ENCODE measurements around the gene LOXL4. TPM values are rescaled to one million over a fixed set of nuclear protein-coding genes. Genes with fewer than 3 reads are reported as not detected.

LOXL4 gene
- total RNA-seq, 2 experiments from 2014 or later = not detected

- H3K36me3 ChIP-seq (ENCODE audit: insufficient read depth, low read length) = peaks cover 64% of the 10 kb centered on the region
- TF ChIP-seq CTCF (IDR thresholded peaks at IDR 0.05) = no peak
- intact Hi-C loops (cut with DNase I, micrococcal nuclease) = no loop called here
- H3K4me3 ChIP-seq (ENCODE audit: low read length) = no peak overlapping the region
- ChIA-PET CTCF (no interaction called here), POLR2A (no interaction called here)
- H3K27ac ChIP-seq (ENCODE audit: low read depth in 1 of 2, low read length in 2 of 2) = no peak overlapping the region
- ATAC-seq (ENCODE audit: poor library complexity) (no peak), DNase-seq (no peak)
- H3K9me3 Mint-ChIP-seq = no peaks in the 10 kb centered on the region
- H3K9me3 ChIP-seq (ENCODE audit: control insufficient read depth in 1 of 2, insufficient read depth in 1 of 2, low read length in 2 of 2) = no peaks in the 10 kb centered on the region
- no peak overlapping the region for H3K27ac Mint-ChIP-seq
- no peaks in the 10 kb centered on the region for H3K4me1 ChIP-seq (ENCODE audit: insufficient read depth, low read length)
- H3K27me3 Mint-ChIP-seq = no peaks in the 10 kb centered on the region
- no peaks in the 10 kb centered on the region for H3K27me3 ChIP-seq (ENCODE audit: control insufficient read depth in 1 of 2, insufficient read depth in 2 of 2, low read length in 2 of 2)
- H3K4me3 Mint-ChIP-seq = no peak overlapping the region
- no peaks in the 10 kb centered on the region for H3K4me1 Mint-ChIP-seq (ENCODE audit: low read depth)
- H3K36me3 Mint-ChIP-seq (ENCODE audit: low read depth) = peaks cover 94% of the 10 kb centered on the region
Observed at GRCh38 chr10:98242823-98243222, 25.2 kb downstream of the LOXL4 start.

GRCh38 chr10:98240524-98240923, 27.5 kb downstream of the LOXL4 start:
- DNase-seq (no peak), ATAC-seq (ENCODE audit: poor library complexity) (no peak)
- peaks cover 3% of the 10 kb centered on the region for H3K4me1 Mint-ChIP-seq (ENCODE audit: low read depth)
- no peak for TF ChIP-seq CTCF (IDR thresholded peaks at IDR 0.05)
- no peak overlapping the region for H3K4me3 Mint-ChIP-seq
- no peaks in the 10 kb centered on the region for H3K27me3 Mint-ChIP-seq
- Histone ChIP-seq H3K36me3 (ENCODE audit: insufficient read depth, low read length) (peaks cover 65% of the 10 kb centered on the region), H3K4me1 (ENCODE audit: insufficient read depth, low read length) (no peaks in the 10 kb centered on the region), H3K27me3 (ENCODE audit: control insufficient read depth in 1 of 2, insufficient read depth in 2 of 2, low read length in 2 of 2) (no peaks in the 10 kb centered on the region), H3K9me3 (ENCODE audit: control insufficient read depth in 1 of 2, insufficient read depth in 1 of 2, low read length in 2 of 2) (no peaks in the 10 kb centered on the region), H3K27ac (ENCODE audit: low read depth in 1 of 2, low read length in 2 of 2) (no peak overlapping the region), H3K4me3 (ENCODE audit: low read length) (no peak overlapping the region)
- H3K9me3 Mint-ChIP-seq = no peaks in the 10 kb centered on the region
- ChIA-PET POLR2A (no interaction called here), CTCF (no interaction called here)
- H3K27ac Mint-ChIP-seq = no peak overlapping the region
- intact Hi-C loops (cut with DNase I, micrococcal nuclease) = no loop called here
- peaks cover 93% of the 10 kb centered on the region for H3K36me3 Mint-ChIP-seq (ENCODE audit: low read depth)

- DNase-seq (no peak), ATAC-seq (ENCODE audit: poor library complexity) (no peak)
- H3K9me3 Mint-ChIP-seq = no peaks in the 10 kb centered on the region
- H3K4me1 Mint-ChIP-seq (ENCODE audit: low read depth) = peaks cover 3% of the 10 kb centered on the region
- H3K36me3 ChIP-seq (ENCODE audit: insufficient read depth, low read length) = peaks cover 58% of the 10 kb centered on the region
- no peak overlapping the region for H3K4me3 Mint-ChIP-seq
- H3K27ac Mint-ChIP-seq = no peak overlapping the region
- no peak overlapping the region for H3K4me3 ChIP-seq (ENCODE audit: low read length)
- H3K4me1 ChIP-seq (ENCODE audit: insufficient read depth, low read length) = no peaks in the 10 kb centered on the region
- H3K9me3 ChIP-seq (ENCODE audit: control insufficient read depth in 1 of 2, insufficient read depth in 1 of 2, low read length in 2 of 2) = no peaks in the 10 kb centered on the region
- CTCF ChIA-PET = no interaction called here
- H3K27ac ChIP-seq (ENCODE audit: low read depth in 1 of 2, low read length in 2 of 2) = no peak overlapping the region
- POLR2A ChIA-PET = no interaction called here
- peaks cover 92% of the 10 kb centered on the region for H3K36me3 Mint-ChIP-seq (ENCODE audit: low read depth)
- H3K27me3 ChIP-seq (ENCODE audit: control insufficient read depth in 1 of 2, insufficient read depth in 2 of 2, low read length in 2 of 2) = no peaks in the 10 kb centered on the region
- intact Hi-C loops (cut with DNase I, micrococcal nuclease) = no loop called here
- TF ChIP-seq CTCF (IDR thresholded peaks at IDR 0.05) = no peak
- H3K27me3 Mint-ChIP-seq = no peaks in the 10 kb centered on the region
Observed at GRCh38 chr10:98238391-98238790, 29.6 kb downstream of the LOXL4 start.
